NCI-H524 treated with DMSO at 0.1 percent for 48 hours (cell line): ENCODE results near the gene ENO1.
"Not testable (repeated sequence)": the region's sequence is repeated elsewhere in the genome, so short reads cannot be mapped to it uniquely, and the experiment has no call there.

Experiments
- DNase-seq: peaks from one replicate; lab custom pipeline; 2025; lab: John Stamatoyannopoulos, UW

ENO1 gene

GRCh38 chr1:8896775-8897174 lies 18.3 kb upstream of the ENO1 start:
- not testable (repeated sequence) for DNase-seq

- DNase-seq: no peak
These were observed 13.5 kb upstream of the ENO1 start for GRCh38 chr1:8892026-8892425.

DNA sequence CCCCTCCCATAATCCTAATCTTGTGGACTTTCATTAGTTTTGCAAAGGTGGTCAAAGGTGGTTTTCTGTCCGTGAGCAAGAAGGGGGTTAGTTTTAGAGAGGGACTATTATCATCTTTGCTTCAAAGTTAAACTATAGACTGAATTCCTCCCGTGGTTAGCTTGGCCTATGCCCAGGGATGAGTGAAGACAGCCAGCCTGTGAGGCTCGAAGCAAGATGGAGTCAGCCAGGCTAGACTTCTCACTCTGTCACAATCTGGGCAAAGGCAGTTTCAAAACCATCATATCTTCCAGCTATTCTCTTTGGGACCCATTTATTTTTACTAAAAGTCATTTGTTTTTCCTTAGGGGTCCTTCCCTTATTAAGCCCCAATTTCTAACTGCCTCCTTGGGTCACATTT lies 12.9 kb upstream of the ENO1 start:
- DNase-seq: no peak

GRCh38 chr1:8889925-8890785 lies 11.7 kb upstream of the ENO1 start:
- no peak for DNase-seq

- no peak for DNase-seq
These were observed 10.8 kb upstream of the ENO1 start for GRCh38 chr1:8889103-8889846.

GRCh38 chr1:8886589-8886988 lies 8.1 kb upstream of the ENO1 start:
- DNase-seq: no peak

GRCh38 chr1:8886031-8886524 lies 7.6 kb upstream of the ENO1 start:
- DNase-seq: not testable (repeated sequence)

- not testable (repeated sequence) for DNase-seq
These were observed 5.6 kb upstream of the ENO1 start for GRCh38 chr1:8884105-8884504.

DNA sequence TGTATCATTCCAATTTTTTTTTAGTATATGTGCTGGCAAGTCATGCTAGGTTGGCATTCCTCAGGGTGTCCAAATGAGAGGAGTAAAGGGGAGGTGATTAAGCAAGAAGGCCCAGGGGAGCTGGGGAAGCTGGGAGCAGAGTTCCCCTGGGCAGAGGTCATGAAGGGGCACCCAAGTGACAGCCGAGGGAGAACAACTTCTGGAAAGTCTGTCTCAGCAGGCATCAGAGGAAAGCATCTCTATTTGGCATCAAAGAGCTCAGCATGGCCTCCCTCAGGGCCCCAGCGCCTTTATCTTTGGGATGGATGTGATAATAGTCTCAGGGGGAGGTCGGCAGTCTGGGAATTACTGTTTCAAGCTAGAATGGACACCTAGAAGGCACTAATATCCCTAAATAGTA lies 5.0 kb upstream of the ENO1 start:
- DNase-seq: no peak

DNA sequence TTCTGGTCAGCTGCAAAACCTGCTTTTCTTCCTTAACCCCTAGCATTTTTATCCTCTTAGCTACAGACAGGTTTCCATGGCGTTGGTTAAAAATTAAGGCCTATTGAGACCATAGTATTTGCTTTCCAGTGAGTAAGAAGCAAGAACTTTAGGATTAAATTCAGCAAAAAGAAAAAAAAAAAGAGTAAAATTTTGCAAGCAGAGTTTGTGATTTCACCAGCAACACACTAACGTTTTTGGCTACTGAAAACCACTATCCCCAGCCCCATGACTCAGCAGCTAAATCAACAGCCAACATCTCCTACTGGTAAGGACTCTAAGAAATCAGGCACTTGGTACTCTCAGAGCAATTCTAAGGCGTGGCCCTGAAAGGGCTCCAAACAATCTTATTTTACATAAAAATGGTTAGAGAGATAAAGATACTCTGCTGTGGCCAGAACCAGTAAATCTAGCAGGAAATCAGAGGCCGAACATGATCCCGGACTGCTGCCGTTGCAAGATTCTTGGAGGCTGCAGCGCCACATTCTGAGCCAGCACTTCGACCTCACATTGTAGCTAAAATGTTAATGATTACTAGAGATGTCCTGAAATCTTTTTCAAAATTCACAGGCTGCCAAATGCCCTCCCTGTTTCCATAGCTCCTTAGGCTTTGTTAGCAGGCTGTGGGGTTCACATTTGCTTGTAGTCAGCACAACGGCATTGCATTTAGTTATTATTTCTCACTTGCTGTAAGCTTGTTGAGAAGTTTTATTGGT lies 1.6 kb upstream of the ENO1 start:
- DNase-seq: no peak

DNA sequence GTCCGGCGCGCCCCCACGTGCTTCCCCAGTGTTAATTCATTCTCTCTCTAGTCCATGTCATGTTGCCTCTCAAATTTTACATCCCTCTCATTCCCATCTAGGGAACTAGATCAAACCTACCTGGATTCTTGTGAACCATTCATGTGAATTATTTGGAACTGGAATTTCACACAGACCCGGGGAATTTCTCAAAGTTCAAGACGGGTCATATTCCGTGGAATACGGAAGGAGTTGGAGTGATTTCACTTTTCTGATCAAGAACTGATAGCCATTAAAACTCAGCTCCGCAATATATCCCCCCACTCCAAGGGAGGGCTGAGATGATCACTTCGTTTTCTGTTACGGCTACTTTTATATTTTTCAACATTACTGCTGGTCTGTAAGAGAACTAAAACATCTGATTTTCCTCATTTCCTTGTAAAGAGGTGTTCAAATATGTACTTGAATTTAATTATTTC lies 1.0 kb upstream of the ENO1 start:
- DNase-seq: no peak

GRCh38 chr1:8878698-8879463 lies 395 bp upstream of the ENO1 start:
- peak; percentile 53 for DNase-seq

DNA sequence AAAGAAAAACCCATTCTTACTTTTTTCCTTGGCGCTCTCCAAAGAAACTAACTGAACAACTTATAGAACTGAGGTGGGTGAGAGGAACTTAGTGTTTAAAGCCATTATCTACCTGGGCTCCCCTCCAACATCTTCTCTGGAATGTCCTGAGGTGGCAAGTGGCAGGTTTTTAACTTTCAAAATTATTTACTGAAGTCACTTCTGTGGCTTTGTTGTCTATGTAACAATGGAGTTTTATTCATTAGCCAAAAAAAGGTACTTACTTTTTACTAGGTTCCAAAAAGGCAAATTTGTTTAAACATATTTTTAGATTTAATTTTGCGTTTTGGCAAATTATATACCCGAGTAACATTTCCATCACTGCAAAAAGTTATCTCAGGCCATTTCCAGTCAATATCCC lies 2.4 kb downstream of the ENO1 start:
- DNase-seq: no peak

DNA sequence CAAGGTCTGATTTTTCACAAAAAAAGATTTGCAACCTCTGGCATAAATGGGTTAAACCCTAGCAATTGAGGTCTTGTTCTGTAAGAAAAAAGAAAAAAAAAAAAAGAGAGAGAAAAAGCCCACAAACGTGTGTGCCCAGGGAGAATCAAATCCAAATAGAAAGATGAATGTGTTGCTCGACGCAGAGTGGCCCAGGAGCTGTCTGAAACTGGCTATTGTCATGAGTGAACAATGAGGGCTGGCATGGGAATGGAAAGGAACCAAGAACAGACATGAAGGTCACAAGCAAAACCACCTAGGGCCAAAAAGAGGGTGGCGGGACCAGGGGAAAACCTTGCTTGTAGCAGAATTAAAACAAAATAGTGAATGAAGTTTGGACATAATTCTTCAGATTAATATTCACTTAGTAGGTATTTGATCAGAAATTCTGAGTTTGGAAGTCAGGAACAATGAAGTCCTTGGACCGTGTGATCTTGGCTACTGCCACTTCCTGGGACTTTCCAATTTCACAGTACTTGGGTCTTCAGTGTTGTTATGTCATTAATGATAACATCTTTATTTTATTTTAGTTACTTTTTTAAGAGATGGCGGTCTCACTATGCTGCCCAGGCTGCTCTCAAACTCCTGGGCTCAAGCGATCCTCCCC lies 3.1 kb downstream of the ENO1 start:
- DNase-seq: no peak

- no peak for DNase-seq
These were observed 4.0 kb downstream of the ENO1 start for GRCh38 chr1:8874230-8875201.

DNA sequence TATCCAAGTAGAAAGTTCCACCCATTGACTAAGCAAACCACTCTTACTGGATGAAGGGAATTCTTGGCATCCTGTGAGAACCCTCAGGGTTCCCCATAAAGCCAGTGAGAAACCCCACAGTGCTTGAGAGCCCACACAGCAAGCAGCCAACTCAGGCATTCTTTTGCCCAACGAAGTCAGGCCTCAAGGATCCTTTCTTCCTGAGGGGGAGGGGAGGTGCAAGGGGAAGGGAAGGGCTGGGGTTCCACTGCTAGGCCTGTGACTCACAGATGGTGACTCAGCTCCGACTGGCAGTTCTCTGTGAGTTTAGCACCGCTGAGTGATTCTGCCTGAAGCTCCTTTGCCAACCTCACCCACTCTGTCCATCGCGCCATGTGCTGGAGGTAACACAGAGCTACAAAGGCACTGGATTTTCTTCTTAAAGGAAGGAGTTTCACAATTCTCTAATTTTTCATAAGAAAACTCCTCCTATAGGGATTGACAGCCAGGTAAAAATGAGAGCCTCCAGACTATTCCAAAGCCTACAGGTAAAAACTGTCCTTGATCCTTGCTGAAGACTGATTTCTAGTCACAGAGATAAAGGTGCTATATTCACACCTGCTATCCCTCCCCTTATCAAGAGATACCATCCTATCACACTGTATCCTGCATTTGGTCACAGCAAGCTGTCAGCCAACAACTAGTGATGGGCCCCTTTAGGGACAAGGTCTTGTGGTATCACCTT lies 4.8 kb downstream of the ENO1 start:
- DNase-seq: no peak

GRCh38 chr1:8873001-8873400 lies 5.5 kb downstream of the ENO1 start:
- no peak for DNase-seq

- DNase-seq: no peak
These were observed 6.5 kb downstream of the ENO1 start for GRCh38 chr1:8871965-8872399.

DNA sequence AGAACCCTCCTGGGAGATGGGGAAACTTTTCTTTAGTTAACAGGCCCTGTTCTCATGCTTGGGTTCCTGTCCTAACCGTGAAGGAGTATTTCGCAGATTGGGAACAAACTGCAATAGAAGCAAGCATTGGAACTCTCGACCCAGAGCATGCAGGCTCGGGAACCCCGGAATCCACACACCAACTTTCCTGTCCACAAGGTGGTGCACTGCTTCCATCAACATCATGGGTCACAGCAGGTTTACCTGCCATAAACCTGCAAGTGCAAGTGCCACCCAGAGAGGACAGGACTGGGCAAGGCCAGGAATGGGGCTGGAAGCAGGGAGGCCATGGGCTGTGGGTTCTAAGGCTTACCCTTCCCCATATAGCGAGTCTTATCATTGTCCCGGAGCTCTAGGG lies 6.9 kb downstream of the ENO1 start:
- no peak for DNase-seq
